GM19238 (cell line): ENCODE measurements around the gene OR10G6.
"Not testable (repeated sequence)": the region's sequence is repeated elsewhere in the genome, so short reads cannot be mapped to it uniquely, and the experiment has no call there.

Source experiments
- DNase-seq: peaks from one replicate; pipeline ENCODE4 v3.0.0; 2011; ENCODE audit warnings: low spot score; ENCODE audit not compliant: insufficient read length

The OR10G6 gene

DNA sequence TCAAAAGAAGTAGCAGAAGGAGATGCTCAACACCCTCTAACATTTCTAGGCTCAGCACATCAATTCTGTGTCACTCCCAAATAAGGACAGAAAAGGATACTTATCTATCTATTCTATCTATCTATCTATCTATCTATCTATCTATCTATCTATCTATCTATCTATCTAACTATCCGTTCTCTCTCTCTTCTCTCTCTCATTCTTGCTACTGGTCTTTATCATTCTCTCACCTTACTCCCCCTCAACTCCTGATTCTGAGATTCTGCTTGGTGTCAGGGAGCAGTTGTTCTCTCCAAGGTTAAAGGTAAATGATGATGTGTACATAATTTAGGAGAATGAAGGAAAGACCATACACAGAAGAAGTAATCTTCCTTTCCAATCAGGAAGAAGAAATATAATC is at the start of gene OR10G6:
Gene OR10G6 (minus strand): TSS at position 43 of the 400 bp plus-strand sequence. CDS start 0 bp downstream, at position 43.
- DNase-seq, result no peak

DNA sequence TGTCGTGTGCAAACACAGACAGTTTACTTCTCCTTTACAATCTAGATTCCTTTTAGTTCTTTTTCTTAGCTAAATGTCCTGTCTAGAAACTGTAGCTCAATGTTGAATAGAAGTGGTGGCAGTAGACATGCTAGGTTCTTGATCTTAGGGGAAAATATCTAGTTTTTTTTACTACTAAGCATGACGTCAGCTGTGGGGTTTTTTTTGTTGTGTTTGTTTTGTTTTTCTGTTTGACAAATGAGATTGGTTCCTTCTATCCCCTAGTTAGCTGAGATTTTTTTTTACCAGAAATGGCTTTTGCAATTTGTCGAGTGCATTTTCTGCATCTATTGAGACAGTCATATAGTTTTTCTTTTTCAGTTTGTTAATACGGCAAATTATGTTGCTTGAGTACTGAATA is 48.5 kb upstream of the OR10G6 start:
- no peak for DNase-seq

DNA sequence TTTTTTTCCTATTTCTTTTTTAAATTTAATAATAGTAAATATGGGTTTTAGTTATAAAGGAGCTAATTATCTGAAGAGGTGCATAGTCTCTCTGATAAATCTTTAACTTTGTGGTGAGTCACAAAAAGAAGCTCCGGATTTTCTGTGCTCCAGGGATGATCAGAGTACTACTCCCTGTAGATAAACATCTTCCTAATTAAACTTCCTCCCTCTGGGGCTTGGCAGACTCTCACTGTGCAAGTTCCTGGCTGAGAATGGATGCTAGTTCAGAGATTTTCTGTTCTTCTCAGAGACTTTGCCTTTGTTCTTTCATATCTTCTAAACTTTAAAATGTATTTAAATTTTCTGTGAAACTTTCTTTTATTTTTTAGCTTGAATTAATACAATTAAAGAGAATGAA is 46.3 kb upstream of the OR10G6 start, which contains the start of gene OR10G7:
Gene OR10G7 (minus strand): TSS at position 72 of the 400 bp plus-strand sequence. CDS start 2,324 bp downstream, outside the sequence.
- DNase-seq, result no peak

DNA sequence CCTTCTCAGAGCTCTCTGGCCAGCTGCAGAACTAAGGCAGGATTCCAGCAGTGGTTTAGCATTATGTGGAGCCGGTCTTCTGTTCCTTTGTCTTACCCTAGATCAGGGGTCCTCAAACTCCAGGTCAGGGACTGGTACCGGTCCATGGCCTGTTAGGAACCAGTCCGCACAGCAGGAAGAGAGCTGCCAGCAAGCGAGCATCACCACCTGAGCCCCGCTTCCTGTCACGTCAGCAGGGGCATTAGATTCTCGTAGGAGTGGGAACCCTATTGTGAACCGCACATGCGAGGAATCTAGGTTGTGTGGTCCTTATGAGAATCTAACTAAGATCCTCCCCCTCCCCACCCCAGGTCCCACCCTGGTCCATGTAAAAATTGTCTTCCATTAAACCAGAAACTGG is 44.6 kb upstream of the OR10G6 start:
- no peak for DNase-seq

GRCh38 chr11:124036666-124037065 is 41.7 kb upstream of the OR10G6 start:
- DNase-seq, result no peak

DNA sequence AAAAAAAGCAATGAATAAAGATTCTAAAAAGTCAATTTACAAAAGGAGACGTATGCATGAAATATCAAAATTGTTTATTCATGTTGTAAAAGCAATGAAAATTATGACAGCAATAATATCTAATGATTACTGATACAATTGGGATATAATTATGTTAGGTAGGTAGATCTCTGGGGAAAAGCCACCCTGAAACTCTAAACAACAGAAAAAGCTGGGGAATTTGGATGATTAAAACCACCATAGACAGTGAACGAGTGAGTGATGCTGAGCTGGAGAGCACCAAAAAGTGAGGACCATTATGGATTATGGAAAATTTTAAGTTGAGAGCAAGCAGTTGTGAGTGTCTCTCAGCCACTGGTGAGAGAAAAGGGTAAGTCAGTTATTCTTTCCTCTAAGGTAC is 31.5 kb upstream of the OR10G6 start, which contains the start of gene OR10G8:
Gene OR10G8 (plus strand): TSS at position 301 of the 400 bp plus-strand sequence. CDS start 2,825 bp downstream, outside the sequence.
- DNase-seq, result no peak

- DNase-seq, result not testable (repeated sequence)
These were observed 20.9 kb upstream of the OR10G6 start for GRCh38 chr11:124015837-124016236.

DNA sequence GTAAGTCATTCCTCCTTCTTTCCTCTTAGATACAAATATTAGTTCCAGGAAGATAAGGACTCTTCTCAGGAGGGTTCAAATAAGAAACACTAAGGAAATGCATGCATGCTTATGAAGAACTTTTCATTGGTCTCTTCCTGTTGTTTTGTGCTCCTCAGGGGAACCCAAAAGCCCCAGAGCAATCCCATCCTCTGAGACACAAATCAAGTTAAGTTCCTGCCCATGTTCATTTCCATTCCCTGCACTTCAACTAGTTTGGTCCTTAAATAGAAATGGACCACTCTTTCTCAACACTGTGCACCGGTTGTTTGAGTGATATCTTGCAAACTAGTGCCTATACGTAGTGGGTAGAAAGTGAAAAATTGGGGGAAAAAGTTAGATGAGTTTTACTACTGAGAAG is 17.7 kb upstream of the OR10G6 start, which contains the start of gene OR10G4:
Gene OR10G4 (plus strand): TSS at position 301 of the 400 bp plus-strand sequence. CDS start 2,578 bp downstream, outside the sequence.
- DNase-seq, result no peak

GRCh38 chr11:123979311-123979710 is 15.7 kb downstream of the OR10G6 start:
- no peak for DNase-seq

GRCh38 chr11:123977731-123978347 is 17.1 kb downstream of the OR10G6 start, which contains the start of gene OR10S1:
OR10S1 (minus strand) TSS chr11:123977781; CDS start chr11:123977664, 117 bp downstream.
- DNase-seq, result no peak

- no peak for DNase-seq
These were observed 18.0 kb downstream of the OR10G6 start for GRCh38 chr11:123976770-123977560.

DNA sequence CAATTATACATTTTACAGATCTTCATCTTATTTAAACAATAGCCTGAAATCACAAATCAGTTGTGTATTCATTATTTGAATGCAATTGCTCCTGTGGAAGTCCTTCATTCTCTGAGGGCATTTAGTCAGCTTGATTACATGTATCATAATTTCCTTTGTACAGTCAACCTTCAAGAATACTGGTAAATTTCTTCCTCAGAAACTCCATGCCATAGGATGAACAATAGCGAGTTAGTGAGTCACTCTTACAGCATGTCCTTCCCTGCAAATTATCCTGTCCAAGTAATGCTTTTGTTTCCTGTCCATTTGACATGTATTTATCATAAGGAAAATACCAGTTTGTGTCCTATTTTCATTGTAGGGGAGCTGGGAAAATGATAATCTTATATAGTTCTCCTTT is 21.1 kb downstream of the OR10G6 start:
- no peak for DNase-seq

GRCh38 chr11:123956752-123957151 is 38.2 kb downstream of the OR10G6 start:
- DNase-seq, result no peak

DNA sequence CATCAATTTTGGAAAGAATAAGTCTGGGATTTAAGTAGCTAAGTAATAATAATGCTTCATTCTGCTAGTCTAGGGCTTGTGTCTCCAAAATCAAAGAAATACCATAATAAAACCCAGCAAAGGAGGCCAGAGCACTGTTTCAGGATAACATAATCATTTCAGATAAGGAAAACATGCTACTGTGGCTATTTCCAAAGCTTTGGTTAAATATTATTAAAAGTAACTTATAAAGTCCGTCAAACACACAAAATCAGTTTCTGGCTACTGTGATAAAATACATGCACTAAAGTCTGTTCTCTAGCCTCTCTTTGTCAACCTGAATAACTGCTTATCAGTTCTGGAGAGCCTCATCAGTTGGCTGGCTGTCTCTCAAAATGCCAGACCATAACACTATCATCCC is 49.8 kb downstream of the OR10G6 start:
- DNase-seq, result no peak
